IPS-11a (cell line): ENCODE measurements around the gene NFU1.
A peak's percentile ranks its signal among the peaks of the same experiment; 100 is the strongest.

ENCODE experiments used
- H3K4me3 ChIP-seq: one replicate; pipeline ENCODE4 v1.5.1; 2013; ENCODE audit warnings: low read depth, low read length, control low read depth

The NFU1 gene

DNA sequence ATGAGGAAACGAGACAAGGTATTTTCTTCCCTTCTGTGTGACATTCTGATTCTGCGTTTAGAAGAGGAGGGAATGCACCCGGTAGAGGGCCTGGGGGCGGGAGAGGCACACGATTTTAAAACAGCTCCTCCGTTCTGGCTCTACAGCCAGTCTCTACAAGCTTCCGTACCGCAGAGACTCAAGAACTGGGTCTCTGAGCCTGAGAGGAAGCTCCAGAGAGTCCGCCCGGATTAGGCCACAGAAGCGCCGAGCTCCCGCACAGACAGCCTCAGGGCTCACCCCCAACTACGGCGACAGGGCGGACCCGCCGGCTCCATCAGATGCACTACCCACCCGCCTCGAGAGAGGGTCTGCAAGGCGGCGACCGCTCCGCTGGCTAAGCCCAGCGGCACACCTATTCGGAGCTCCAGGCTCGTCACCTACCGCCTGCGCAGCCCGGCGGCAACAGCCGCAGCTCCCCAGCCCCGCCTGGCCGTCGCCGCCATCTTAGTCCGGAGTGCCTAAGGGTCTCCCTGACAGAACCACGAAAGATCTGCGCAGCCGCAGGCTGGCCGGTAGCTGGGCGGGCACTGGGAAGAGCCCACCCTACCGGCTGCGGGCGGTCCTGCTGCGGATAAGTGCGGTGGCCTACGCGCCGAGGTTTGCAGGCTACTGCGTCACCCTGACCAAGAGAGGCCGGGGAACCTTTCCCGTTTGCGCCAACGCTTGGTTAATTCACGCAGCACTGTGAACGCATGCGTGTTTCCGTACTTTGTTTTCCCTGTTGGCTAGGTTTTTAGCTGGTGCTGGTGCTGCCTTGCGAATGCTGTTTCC lies at the start of gene NFU1:
Gene NFU1, minus strand, starts transcription at position 498 of the 813 bp plus-strand sequence. Its CDS starts 13 bp downstream, at position 485.
- H3K4me3 ChIP-seq: peak within 1 kb of the TSS; percentile 78

DNA sequence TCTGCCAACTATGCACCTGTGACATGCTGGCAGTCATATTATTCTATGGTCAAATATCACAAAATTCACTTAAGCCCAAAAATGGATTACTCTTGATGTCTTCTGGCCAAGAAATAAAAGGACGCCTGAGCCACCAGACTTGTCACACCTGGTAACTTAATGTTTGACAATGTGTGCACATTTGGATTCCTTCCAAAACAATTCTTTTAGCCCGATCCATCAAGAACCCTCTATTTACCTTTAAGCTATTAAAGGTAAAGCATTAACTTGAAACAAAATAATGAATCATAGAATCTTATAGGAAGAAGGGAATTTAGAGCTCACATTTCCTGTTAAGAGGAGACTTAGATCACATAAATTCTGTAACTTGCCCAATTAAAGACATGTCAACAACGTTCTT lies 46.5 kb upstream of the NFU1 start:
- no peak overlapping the region for H3K4me3 ChIP-seq

DNA sequence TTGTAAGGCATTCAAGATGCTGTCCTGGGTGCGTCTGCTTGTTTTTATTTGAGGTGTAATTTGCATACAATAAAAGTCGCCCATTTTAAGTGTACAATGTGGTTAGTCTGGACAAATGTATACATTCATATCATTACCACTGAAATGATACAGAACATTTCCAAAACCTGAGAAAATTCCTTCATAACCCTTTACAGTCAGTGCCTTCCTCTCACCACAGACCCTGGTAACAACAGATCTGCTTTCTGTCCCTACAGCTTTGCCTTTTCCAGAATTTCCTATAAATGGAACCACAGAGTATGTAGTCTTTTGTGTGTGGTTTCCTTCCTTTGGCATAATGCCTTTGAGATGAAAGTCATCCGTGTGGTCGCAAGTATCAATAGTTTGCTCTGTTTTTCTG lies 45.8 kb upstream of the NFU1 start:
- no peak overlapping the region for H3K4me3 ChIP-seq

DNA sequence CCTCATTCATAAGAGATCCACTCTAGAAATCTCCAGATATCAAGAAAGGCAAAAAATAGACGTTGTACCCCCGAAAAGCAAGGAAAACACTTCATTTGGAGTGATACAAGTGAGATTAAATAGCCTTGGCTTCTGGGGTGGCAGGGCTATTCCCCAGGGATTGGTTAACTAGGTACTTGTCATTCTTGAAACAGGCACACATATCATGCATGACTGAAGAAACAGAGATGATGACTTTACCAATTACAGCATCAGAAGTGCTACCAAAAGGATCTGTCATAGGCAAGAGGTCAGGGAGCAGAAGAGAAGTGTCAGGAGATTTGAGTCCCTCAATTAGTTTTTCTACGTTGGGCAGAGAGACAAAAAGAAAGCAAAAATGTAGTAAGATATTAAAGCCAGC lies 45.2 kb upstream of the NFU1 start:
- no peak overlapping the region for H3K4me3 ChIP-seq

DNA sequence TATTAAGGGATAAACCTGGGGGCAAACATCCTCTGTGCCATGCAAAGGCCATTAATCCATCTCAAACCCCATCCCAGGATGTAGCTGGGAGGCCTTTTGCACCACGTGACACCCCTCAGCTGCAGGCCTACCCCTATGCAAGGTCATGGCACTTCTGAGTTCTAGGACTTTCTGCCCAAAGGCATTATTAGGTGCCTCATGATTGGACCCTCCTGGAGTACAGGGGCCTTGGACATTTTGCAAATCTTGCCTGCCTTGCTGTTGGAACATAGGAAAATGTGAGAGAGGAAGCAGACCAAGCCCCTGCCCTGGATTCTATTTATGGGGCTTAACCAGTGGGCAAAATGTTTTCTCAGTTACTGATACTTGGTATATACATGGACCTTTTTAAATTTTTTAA lies 44.2 kb upstream of the NFU1 start:
- H3K4me3 ChIP-seq: no peak overlapping the region

DNA sequence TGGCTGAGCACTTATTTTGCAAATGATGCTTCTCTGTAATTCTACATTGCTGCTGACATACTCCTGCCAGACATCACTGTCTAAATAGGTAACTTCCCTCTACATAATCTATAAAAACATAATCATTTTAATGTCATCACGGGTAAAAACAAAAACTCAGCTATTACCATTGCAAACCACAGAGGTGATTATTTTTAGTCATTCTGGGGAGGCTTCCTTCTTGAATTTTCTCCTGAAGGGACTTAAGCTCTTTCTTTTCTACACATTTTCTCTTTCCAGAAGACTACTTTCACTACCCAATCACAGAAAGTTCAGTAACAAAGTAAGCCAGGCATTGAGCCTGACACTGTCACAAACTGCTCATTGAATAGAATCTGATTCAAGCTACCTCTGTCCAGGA lies 40.4 kb upstream of the NFU1 start:
- no peak overlapping the region for H3K4me3 ChIP-seq

DNA sequence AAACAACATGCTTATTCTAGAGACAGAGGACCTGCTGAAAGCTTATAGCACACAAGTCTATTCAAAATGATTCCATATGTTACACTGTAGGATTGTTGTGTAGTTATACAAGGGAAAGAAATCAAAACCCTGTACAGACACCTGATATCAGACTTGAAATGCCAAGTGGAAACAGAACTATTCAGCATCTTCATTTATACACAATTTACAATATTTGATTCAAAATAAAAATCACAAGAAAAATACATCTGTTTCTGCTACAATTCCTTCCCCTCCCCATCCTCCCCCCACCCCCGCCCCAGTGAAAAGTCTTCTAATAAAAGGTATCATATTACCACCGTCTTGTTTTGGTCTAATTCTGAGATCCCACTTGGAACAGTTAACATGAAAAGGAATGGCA lies 37.5 kb upstream of the NFU1 start:
- H3K4me3 ChIP-seq: no peak overlapping the region

DNA sequence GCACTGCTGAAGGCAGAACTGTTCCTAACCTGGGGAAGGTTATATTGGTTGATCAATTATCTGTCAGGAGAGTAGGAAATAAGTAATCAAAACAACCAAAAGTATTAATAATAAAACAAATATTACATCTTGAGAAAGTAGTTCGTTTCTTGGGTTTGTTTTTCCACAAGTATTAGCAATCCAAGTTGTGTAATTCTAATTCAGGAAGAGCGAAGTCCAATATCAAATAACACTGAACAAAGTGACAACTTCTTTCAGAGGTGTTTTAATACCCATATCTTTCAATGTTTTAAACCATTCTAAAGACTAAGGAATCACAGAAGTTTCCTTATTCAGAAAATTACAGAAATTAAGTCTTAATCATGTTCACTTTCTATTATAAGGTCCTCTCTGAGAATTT lies 34.6 kb upstream of the NFU1 start:
- no peak overlapping the region for H3K4me3 ChIP-seq

DNA sequence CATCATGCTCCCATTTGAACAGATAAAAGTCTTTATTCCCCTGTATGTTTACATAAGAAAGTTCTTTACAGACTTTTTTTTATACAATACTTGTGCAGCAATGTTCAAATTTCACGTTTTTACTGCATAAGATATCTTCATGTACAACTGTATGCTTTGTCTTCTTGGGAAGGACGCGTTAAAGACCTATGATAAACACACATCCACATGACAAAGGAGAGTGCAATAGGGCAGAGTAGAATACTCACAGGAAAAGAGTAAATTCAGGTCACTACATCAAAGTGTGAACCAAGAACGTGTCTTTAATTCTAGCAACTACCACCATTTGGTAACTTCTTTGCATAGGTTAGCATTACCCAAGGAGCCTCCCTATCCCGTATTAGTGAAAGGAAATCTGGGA lies 33.7 kb upstream of the NFU1 start:
- H3K4me3 ChIP-seq: no peak overlapping the region

DNA sequence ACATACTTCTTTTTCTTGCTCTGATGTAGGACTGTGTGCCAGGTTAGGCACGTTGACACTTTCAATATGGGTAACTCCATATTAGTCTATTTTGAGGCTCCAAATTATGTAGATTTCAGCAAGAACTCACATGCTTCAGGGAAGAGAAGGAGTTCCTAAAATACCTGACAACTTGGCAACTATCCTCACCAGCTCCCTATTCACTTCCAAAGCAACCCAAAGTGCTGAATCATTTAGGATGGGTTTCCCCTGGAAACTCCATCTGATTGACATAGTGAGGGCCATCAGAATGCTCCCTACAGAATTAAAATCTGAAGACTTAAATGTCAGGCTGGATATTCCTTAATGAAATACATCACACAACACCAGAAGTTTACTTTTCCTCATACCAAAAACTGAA lies 32.5 kb upstream of the NFU1 start:
- no peak overlapping the region for H3K4me3 ChIP-seq

DNA sequence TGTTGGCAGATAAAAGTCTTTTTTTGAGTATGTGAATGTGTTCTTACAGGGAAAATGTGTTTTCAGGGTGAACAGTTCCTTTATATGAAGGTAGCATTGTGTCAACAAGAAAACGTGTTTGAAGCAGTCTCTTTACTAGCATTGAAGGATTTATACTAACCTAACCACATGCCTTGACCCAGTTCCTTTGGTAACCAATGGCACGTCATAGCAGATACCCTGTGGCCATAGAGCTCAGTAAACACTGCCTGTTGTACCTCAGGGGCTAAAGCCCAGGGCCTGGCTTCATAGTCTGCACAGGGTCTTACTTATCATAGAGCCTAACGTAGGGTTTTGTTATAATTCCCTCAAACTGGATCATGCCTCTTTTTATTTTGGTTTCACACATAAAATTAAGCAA lies 32.1 kb upstream of the NFU1 start:
- H3K4me3 ChIP-seq: no peak overlapping the region

DNA sequence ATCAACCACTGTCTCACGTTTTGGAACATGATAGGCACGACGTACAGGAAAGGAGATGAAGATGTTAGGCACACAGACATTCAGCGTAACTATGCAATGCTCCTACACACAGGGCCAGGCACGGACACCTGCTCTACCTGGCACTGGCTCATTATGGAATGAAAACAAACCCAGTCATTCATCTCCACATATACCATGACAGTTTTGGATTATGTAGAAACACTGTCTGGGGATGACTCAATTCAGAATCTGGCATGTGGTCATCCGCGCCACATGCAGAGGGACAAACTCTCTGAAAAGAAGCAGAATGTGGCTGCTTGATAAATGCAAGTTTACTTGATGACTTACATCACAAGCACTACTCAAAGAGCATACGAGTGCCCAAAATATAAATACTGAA lies 29.5 kb upstream of the NFU1 start:
- no peak overlapping the region for H3K4me3 ChIP-seq

DNA sequence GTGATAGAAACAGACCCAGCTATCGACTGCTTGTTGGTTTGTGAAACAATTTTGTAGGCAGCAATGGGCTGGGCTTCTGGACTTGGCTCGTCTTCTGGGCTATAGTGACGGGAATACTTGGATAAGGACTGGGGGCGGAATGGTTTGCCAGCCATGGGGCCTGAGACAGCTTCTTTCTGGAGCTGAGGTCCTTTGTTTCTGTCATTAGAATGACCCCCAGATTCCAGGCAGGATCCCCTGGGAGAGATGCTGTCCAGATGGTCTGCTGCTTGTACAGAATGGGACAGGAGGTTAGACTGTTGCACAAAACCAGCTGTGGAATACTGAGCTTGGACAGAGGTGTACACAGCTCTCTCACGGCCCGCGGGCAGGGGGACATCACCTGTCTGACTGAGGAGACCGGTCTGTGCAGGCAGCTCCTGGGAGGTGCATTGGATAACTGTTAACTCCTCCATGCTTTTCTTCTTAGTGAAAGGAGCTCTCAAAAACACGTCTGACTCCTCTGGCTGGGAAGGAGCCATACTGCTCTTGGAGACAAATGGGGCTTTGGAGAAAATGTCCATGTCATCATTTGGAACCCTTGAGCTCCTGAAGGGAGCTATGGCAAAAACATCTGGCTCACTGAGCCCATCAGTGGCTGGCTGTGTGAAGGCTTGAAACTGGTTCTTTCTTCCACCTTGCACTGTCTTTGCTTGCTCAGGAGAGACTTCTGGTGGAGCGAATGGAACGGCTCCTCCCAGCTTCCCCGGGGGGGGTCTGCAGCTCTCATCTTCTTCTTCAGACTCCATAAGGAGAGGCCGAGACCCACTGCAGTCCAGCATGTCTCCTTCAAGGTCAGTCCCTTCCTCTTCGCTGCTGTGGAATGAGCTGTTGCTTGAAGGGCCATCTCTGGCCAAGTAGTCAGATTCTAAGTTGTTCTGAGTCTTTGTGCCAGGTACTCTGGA lies 28.6 kb upstream of the NFU1 start:
- no peak overlapping the region for H3K4me3 ChIP-seq

DNA sequence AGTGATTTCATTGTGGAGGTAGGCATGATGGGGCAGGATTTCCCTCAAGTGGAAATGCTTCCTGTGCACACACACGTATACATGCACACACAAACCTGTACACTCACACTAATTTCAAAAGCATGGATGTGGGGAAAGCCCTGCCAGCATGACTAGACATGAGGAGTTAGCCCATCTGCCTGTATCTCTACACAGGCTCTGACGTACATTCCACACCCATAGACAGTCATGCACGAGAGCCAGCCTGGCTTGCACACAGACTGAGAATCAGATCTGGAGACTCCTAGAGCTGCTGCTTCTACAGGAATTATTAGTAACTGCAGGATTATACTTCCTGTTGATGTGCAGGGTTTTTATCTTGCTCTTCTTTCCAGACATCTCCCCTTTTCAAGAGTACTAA lies 27.3 kb upstream of the NFU1 start:
- no peak overlapping the region for H3K4me3 ChIP-seq

DNA sequence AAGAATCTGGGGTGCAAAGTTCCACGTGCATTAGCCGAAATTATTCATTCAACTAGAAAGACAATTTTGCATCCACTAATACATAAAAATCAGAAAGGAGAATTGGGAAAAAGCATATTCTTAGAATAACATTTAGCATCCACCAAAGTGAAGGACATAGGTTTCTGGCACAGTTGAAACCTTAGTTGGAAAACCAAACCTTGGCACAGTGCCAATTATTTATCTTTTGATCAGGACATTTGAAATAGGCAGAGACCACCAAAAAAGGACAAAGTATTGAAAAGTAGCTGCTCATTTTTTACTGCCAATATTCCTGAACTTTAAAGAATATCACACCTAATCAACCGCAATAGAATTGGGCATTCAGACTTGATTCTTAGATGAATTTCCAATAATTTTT lies 25.5 kb upstream of the NFU1 start:
- no peak overlapping the region for H3K4me3 ChIP-seq

DNA sequence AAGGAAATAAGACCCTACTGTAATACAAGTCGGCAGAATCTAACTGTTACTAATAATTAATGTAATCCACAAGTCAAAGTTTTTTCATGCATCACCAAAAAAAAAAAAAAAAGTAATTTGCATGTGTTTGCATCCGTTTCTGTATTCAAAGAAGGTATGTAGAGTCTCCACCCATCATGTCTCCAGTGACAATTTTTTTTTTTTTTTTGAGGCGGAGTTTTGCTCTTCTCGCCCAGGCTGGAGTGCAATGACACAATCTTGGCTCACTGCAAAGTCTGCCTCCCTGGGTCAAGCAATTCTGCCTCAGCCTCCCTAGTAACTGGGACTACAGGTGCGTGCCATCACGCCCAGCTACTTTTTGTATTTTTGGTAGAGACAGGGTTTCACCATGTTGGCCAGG lies 24.2 kb upstream of the NFU1 start:
- no peak overlapping the region for H3K4me3 ChIP-seq

DNA sequence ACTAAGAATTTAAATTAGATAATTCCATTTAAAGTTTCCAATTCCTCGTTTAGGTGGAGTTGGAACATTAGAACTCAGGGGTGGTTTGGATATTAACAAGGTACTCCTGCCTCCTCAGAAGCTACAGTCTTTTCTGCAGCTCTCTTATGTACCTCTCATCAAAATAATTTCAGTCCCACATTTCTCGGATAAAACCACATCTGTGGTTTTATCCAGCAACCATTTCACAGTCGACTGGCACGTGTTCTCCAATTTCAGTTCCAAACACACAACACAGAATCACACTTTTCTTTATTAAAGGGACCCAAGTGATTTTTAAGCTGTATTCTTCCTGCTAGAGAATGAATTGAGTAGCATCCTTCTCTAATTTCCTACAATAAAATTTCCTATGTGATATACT lies 22.7 kb upstream of the NFU1 start:
- H3K4me3 ChIP-seq: no peak overlapping the region

DNA sequence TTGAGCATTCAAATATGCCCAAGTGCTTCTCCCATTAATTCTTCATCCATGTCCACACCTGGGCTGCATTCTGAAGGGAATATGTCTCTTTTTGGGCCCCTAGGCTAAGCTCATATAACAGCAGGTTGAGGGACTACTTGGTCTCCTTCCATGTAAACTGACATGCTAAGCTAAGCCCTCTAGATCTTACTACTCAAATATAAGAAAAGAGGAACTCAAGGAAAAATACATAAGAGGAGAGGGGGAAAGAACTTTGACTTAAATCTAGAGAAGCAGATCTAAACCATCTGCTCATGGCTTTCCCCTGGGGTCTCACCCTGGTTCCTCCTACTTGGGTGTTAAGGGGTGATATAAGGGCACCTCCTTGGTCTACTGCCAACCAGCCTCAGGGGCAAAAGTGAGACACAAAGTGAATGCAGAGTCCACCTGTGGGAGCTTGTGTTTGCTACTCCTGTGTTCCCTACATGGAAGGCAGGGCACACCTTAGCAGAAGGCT lies 19.8 kb upstream of the NFU1 start:
- no peak overlapping the region for H3K4me3 ChIP-seq

DNA sequence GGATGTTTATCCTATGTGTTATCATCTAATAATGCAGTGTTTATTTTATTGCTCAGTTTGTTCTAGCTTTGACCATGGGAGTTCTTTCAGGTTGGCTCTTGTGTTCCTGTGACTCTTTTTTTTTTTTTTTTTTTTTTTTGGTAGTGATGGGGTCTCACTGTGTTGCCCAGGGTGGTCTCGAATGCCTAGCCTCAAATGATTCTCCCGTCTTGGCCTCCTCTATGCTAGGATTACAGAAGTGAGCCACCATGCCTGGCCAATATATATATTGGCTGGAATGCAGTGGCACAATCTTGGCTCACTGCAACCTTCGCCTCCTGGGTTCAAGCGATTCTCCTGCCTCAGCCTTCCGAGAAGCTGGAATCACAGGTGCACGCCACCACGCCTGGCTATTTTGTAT lies 18.9 kb upstream of the NFU1 start:
- no peak overlapping the region for H3K4me3 ChIP-seq

DNA sequence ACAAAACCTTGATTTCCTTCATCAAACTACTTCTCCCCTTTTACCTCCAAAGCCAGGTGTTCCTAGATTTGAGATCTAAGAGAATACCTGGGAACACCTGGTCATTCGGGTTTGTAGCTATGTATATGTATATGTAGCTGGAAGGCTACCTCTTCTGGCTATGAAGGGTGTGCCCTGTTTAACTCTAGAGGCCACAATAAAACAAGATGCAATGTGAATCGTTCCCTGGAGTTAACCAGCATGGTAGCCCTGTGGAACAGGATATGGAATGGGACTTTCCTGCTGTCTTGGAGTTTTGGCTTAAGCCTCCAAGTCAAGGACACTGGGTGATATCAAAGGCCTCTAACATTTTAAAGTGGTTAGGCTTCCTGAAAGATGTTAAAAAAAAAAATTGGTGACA lies 17.7 kb upstream of the NFU1 start:
- H3K4me3 ChIP-seq: no peak overlapping the region

DNA sequence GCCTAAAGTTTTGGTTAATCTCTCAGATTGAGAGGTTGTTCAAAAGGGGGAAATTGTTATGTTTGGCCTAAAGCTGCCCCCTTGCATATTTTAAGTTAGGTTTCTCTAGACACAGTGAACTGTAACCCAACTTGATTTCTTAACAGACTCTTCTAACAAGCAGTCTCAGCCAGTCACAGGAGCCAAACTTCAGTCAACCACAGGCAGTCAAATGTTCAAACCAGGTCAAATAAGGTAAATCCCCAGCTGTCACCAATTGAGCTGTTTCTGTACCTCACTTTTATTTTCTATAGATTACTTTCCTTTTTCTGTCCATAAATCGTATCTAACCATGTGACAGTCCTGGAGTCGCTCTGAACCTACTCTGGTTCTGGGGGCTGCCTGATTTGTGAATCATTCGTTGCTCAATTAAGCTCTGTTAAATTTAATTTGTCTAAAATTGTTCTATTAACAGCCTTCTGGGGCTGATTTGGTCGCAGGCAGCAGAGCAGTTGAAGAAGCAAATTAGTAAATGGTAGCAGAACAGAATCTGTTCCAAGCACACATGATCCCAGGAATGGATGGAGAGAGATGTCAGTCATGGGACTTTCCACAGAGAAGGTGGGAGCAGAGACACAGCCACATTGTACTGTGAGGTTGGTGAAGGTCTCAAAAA lies 16.4 kb upstream of the NFU1 start:
- no peak overlapping the region for H3K4me3 ChIP-seq
